Suppressor macrophage (primary cell): ENCODE measurements around the gene NAA10.
"Not testable (repeated sequence)": the region's sequence is repeated elsewhere in the genome, so short reads cannot be mapped to it uniquely, and the experiment has no call there.

Source experiments
- DNase-seq, 4 experiments: peaks; one replicate each; pipeline ENCODE4 v3.0.0-alpha.2; 2020 to 2022
- total RNA-seq, 17 experiments: gene quantifications; one replicate each; lab custom pipeline; 2026; ENCODE audit warnings: mixed read lengths in 6 of 17, inconsistent platforms in 3 of 17; lab: John Stamatoyannopoulos, UW

Gene NAA10
- total RNA-seq = 7.1 to 26.8 (median 14.9) reads per million in 17 experiments

- peak; percentile 83 to 93 (median 88) for DNase-seq
Measured at GRCh38 chrX:153934762-153935325, at the start of gene NAA10. TSS of gene NAA10 (minus strand) at chrX:153935037. CDS start at chrX:153934904, 133 bp downstream.

DNA sequence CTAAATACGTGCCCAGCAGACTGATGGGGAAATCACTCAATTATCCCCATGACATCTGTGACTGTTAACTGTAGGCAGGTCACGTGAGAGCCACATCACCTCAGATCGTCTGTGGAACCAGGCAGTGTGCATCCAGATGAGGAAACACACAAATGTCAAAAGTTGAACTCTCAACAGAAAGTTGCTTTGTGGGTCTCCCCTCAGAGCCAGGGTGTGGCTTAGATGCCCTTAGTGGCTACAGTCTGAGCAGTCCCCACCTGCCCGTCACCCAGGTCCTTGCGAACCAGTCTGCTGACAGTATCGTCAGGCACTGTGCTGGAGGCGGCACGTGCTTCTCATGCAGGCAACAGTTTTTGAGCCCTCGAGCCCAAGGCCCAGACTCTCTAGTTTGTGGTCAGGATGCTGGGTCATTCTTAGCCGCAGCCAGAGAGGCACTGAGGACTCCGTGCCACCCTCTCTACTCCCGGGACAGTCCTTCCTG, 48.5 kb upstream of the NAA10 start:
- DNase-seq = peak; percentile 56 to 79 (median 66)

DNA sequence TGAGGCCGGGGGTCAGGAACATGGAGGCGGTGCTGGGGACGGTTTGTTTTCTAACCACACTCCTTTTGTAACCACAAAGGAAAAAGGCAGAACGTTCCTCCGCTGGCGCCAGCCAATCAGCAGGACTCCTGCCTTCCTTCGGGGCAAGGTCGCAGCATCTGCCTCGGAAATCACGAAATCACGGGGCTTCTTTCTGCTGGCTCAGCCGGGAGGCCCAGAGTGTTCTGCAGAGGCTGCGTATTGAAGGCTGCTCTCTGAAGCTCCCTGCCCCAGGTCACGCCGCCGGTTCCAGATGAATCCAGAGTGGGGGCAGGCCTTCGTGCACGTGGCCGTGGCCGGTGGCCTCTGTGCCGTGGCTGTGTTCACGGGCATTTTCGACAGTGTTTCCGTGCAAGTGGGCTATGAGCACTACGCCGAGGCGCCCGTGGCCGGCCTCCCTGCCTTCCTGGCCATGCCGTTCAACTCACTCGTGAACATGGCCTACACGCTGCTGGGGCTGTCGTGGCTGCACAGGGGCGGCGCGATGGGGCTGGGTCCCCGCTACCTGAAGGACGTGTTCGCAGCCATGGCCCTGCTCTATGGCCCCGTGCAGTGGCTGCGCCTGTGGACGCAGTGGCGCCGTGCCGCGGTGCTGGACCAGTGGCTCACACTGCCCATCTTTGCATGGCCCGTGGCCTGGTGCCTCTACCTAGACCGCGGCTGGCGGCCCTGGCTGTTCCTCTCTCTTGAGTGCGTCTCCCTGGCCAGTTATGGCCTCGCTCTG, 47.1 kb upstream of the NAA10 start:
- peak; percentile 80 to 91 (median 89) for DNase-seq

DNA sequence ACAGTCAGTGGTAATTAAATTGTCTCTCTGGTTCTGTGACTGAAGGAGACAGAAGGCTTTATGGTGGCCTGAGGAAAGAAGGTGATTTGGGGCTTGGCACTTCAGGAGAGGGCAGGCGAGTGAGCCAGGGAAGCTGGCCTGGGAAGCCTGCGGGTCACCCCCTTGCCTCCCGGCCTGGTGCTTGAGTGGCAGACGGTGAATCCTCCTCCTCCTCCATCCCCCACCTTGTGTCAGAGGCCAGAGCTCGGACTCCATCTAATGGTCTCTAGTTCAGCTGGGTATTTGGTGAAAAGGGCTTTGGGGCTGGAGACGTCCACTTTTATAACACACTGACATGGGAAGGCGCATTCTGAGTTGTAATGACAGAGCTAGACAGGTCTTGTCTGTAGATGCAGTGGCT, 46.4 kb upstream of the NAA10 start:
- no peak for DNase-seq

- not testable (repeated sequence) for DNase-seq
Measured at GRCh38 chrX:153980394-153980793, 45.6 kb upstream of the NAA10 start.

- DNase-seq = peak in 3 of 4 experiments; percentile 31 to 38 (median 38)
Measured at GRCh38 chrX:153974726-153975286, 40.0 kb upstream of the NAA10 start.

GRCh38 chrX:153974003-153974725, 39.3 kb upstream of the NAA10 start:
- DNase-seq = peak; percentile 47 to 74 (median 68)

- no peak for DNase-seq
Measured at GRCh38 chrX:153973127-153974002, 38.5 kb upstream of the NAA10 start.

DNA sequence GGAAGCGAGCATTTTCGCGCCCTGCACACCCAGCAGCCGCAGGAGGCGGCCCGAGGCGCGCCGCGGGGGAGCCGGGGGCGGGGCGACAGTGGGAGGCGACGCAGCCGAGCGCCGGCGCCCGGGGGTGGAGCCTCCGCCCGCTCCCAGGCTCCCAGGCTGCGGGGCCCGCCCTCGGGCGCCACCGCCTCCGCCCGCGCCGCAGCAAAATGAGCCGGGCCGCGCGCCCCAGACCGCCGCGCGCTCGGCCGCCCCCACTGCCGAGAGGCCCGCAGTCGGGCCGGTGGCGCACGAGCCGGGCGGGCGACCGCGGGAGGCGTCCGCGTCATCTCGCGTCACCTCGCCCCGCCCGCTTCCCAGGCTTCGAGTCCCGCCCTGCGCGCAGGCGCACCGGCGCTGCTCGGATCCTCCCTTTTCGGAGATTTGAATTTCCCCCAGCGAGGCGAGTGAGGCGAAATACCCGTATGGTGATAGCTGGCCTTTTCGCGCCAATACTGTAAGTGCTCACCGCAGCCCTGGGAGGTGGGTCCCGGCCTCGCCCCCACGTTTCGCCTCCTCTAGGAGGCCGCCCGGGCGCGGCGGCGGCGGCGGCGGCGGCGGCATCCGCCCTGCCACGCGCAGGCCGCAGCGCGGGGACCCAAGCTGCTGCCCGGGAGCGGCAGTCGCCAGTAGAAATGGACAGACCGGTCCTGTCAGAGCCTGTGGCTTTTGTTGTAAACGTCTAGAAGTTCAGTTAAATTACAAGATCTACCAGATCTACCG, 37.7 kb upstream of the NAA10 start, which contains the start of gene TMEM187:
TMEM187 (plus strand) TSS at position 387 of the 759 bp plus-strand sequence. CDS start 9,309 bp downstream, outside the sequence.
- peak; percentile 91 to 95 (median 94) for DNase-seq

DNA sequence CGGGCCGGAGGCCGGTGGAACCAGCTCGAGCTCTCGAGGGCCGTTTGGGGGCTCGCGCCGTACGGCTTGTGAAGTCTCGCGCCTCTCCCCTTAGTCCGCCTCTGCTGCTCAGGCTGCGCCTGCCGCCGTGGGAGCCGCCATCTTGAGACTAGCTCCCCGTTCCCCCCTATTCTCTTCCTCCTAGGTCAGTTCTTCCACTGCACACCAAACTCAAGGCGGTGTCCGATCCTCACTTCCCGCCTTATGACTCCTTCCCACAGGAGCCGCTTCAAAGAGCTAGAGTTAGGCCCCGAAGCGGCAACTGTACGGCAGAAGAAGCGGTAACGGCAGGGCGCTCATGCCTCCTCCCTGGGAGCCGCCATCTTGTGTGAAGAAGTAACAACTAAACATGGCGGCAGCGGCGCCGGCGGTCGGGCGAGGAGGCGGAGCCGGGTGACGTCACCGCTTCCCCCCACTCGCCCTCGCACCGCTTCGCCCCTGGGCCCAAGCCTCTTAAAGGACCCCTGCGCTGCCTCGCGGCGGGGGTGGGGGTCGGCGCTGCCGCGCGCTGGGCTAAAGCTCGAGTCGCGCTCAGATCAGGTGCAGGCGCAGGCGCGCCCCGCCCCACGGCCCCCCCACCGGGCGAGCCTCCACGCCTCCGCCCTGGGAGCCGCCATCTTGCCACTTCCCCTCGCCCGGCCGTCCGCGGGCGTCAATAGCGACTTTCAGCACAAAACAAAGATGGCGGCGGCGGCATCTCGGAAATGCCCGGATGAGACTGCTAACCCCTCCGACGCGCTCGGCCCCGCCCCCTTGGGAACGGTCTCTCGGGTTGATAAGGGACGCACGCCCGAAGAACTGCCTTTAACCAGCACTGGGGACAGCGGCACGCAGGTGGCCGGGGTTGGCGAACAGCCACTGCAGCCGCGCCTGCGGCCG, 36.9 kb upstream of the NAA10 start, which contains the start of gene HCFC1:
HCFC1 (minus strand) TSS at position 369 of the 918 bp plus-strand sequence. CDS start 978 bp downstream, outside the sequence.
- peak; percentile 91 to 95 (median 93) for DNase-seq

GRCh38 chrX:153971124-153971449, 36.2 kb upstream of the NAA10 start:
- peak; percentile 89 to 95 (median 94) for DNase-seq

DNA sequence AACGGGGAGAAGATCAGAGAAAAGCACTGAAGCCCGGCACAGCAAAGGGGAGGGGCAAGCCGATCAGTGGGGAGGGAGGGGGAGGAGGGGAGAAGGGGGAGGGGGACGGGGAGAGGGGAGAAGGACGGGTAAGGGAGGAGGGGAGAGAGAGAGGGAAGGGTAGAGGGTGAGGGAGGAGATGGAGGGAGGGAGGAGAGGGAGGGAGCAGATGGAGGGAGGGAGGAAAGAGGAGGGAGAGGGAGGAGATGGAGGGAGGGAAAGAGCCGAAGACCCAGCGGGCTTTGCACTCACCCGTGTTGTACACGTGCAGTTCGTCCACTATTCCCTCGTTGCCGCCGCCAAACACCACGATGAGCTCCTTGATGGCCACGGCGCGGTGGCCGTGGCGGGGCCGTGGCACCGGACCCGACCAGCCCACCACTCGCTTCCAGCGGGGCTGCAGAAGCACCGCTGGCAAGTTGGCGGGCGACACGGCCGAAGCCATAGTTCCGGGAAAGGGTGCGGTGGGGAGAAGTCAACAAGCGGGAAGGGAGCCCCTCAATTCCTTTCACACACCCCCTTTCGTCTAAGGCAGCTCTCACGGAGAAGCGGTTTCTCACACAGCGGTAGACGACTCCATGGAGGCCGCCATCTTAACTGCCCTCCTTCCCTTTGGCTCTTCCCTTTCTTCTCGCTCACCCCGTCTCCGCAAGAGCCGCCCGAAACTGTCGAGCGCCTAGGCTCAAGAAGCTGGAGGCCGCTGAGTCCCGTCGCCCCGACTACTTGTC, 35.7 kb upstream of the NAA10 start:
- DNase-seq = peak in 1 of 4 experiments; percentile 24

- peak in 1 of 4 experiments; percentile 18 for DNase-seq
Measured at GRCh38 chrX:153969904-153970356, 35.1 kb upstream of the NAA10 start.

- no peak for DNase-seq
Measured at GRCh38 chrX:153969125-153969903, 34.5 kb upstream of the NAA10 start.

DNA sequence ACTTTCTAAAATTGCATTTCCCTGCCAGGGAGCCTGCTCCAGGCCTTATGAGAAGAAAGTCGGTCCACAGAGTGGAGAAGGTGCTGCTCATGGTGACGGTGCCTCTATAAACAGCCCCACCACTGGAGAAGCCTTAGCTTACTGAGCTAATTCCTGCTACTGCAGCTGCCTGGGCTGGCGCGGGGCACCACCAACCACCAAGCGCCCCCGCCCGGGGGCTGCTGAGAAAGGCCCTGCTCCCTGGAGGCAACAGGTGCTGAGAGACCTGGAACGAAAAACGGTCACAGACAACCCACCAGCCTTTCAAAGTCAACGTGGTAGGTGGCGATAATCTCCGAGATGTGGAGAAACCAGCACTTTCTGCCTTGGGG, 33.9 kb upstream of the NAA10 start:
- peak in 1 of 4 experiments; percentile 30 for DNase-seq

DNA sequence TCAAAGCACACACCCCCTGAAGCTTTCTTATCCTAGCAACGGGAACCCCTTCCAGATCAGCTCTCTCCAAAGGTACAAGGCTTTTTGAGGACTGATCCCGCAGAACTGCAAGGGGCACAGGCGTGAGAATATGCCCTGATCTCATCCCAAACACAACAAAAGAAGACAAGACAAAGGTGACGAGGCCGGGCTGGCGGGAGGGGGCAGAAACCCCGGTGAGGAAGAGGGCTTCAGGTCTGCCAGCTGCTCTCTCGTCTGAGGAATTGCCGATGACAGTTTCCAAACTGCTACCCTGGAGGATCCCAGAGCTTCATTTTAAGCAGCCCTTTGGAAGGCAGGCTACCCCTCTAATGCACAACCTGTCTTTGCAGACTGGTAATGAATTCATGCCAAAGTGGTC, 33.4 kb upstream of the NAA10 start:
- no peak for DNase-seq

DNA sequence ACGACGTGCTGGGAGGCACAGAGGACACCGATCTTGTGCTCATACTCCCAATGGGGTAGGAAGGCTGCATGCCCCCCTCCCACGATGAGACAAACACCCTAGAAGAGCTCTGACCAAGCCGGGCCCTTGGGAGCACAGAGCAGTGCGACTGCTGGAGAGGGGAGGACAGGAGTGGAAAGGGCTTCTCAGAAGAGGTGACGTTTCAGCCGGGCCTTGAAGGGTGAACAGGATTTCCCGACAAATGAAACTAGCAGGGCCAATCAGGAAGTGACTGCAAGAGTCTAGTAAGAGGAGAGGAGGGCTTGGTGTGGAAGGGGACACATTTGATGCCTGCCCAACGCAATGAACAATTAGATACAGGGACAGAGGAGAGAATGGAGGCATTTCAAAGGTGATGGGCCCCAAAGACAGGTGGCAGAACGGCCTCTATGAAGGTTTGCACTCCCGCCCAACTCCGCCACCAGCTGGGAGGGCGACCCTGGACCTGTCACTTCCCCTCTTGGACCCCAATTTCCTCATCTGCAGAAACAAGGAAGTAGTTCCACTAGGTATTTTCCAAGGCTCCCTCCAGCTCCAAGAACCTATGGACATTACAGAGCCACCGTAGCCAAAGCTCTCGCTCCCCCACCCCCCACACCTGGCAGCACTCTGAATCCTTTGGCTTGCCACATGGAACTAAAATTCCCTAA, 32.8 kb upstream of the NAA10 start:
- DNase-seq = peak in 3 of 4 experiments; percentile 45 to 57 (median 49)
